GM23248 (cell line): ENCODE measurements around the gene METTL8. TPM values are rescaled to one million over a fixed set of nuclear protein-coding genes. Genes with fewer than 3 reads are reported as not detected.
A peak's percentile ranks its signal among the peaks of the same experiment; 100 is the strongest.
"Not testable (repeated sequence)": the region's sequence is repeated elsewhere in the genome, so short reads cannot be mapped to it uniquely, and the experiment has no call there.

Experiments
- DNase-seq: peaks from one replicate; pipeline ENCODE4 v3.0.0-alpha.2; 2015
- H2AFZ ChIP-seq: fragments of 200-600 bp; sonication (generic); 2 replicates; pipeline ENCODE4 v1.6.1; 2016; ENCODE audit warnings: antibody characterized with exemption
- H3F3A ChIP-seq: fragments of 200-600 bp; sonication (generic); 2 replicates; pipeline ENCODE4 v1.6.1; 2016; ENCODE audit warnings: mild to moderate bottlenecking, antibody characterized with exemption, mixed run types; ENCODE audit not compliant: insufficient read depth
- H3K27ac ChIP-seq: fragments of 200-600 bp; sonication (generic); 2 replicates; pipeline ENCODE4 v1.5.1; 2016; ENCODE audit warnings: mild to moderate bottlenecking
- H3K27me3 ChIP-seq: fragments of 200-600 bp; sonication (generic); replicated peaks from 2 replicates; pipeline ENCODE4 v1.6.1; 2016; ENCODE audit warnings: mild to moderate bottlenecking; ENCODE audit not compliant: insufficient read depth
- H3K36me3 ChIP-seq: fragments of 200-600 bp; sonication (generic); 2 replicates; pipeline ENCODE4 v1.6.1; 2016; ENCODE audit warnings: low read depth, mild to moderate bottlenecking
- H3K4me1 ChIP-seq: fragments of 200-600 bp; sonication (generic); 2 replicates; pipeline ENCODE4 v1.6.1; 2016; ENCODE audit warnings: mild to moderate bottlenecking; ENCODE audit not compliant: insufficient read depth
- H3K4me2 ChIP-seq: fragments of 200-600 bp; sonication (generic); one replicate; pipeline ENCODE4 v1.6.1; 2016; ENCODE audit warnings: mild to moderate bottlenecking; ENCODE audit not compliant: unreplicated experiment
- H3K4me3 ChIP-seq: fragments of 200-600 bp; sonication (generic); 2 replicates; pipeline ENCODE4 v1.5.1; 2016; ENCODE audit warnings: mild to moderate bottlenecking
- H3K79me2 ChIP-seq: fragments of 200-600 bp; sonication (generic); 2 replicates; pipeline ENCODE4 v1.6.1; 2016; ENCODE audit warnings: mild to moderate bottlenecking; ENCODE audit not compliant: insufficient read depth
- H3K9ac ChIP-seq: fragments of 200-600 bp; sonication (generic); 2 replicates; pipeline ENCODE4 v1.6.1; 2016; ENCODE audit warnings: mild to moderate bottlenecking
- H3K9me2 ChIP-seq: fragments of 200-600 bp; sonication (generic); 2 replicates; pipeline ENCODE4 v1.6.1; 2016; ENCODE audit warnings: mixed run types, mild to moderate bottlenecking, moderate library complexity; ENCODE audit not compliant: insufficient read depth
- H3K9me3 ChIP-seq: fragments of 200-600 bp; sonication (generic); one replicate; pipeline ENCODE4 v1.6.1; 2017; ENCODE audit warnings: low read depth
- H4K20me1 ChIP-seq: fragments of 200-600 bp; sonication (generic); 2 replicates; pipeline ENCODE4 v1.6.0; 2016; ENCODE audit not compliant: insufficient read depth
- EZH2 ChIP-seq: fragments of 200-600 bp; sonication (generic); IDR thresholded peaks from 2 replicates; pipeline ENCODE4 v1.6.1; 2018; ENCODE audit warnings: antibody characterized with exemption, mild to moderate bottlenecking; ENCODE audit not compliant: insufficient read depth, poor library complexity, severe bottlenecking
- EZH2phosphoT487 ChIP-seq: fragments of 200-600 bp; sonication (generic); IDR thresholded peaks from 2 replicates; pipeline ENCODE4 v1.6.1; 2018; ENCODE audit warnings: antibody characterized with exemption, moderate library complexity, mild to moderate bottlenecking, low read depth; ENCODE audit not compliant: insufficient read depth
- WGBS, 2 experiments: methylation state at CpG; one replicate each; pipeline ENCODE4 v1.1.6; 2015 to 2017; ENCODE audit warnings: low lambda C conversion rate in 2 of 2, low coverage in 1 of 2; ENCODE audit errors: missing lambda C conversion rate in 2 of 2; 5-methylcytosine and 5-hydroxymethylcytosine counted together
- in situ Hi-C: fragments of 300-500 bp; cut with MboI; formaldehyde crosslinking; loops from 2 replicates; pipeline ENCODE4 v1.15.0; 2020
- polyA plus RNA-seq: library from polyadenylated mRNA; unstranded; fragments of >200 nt; fragmentation: Nextera tagmentation; extraction: Ambion mirVana; gene quantifications from 2 replicates; pipeline ENCODE4 v1.2.1, GENCODE V29; 2016
- total RNA-seq: library from RNA; depleted of rRNA; stranded (reverse); fragments of >200 nt; shearing (Covaris generic); gene quantifications from 2 replicates; pipeline ENCODE4 v1.2.3, GENCODE V29; 2014

METTL8 gene
- total and polyA plus RNA-seq, 2 experiments from 2014 or later, result 27.2 to 38.5 TPM

DNA sequence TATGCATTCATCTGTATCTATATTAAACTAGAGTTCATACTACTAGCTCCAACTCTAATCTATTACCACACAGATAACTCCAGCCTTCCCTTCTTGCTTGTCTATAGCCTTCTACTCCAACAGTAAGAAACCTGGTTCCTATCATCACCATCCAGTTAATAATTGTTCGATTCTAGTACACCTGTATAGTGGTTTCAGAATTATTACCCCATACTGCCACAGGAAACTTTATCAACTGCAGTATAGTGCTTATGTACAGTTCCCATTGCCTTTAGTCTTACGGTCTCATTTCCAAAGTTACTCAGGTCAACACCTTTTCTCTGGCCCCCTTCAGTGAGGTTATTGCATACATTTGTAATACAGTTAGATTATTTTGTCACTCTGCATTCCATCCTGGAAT, 14.5 kb downstream of the METTL8 start:
- Histone ChIP-seq H3K79me2 (peaks cover 33% of the 10 kb centered on the region), H3K27me3 (no peaks in the 10 kb centered on the region), H3K9me2 (no peaks in the 10 kb centered on the region), H3K9ac (no peak overlapping the region), H3K36me3 (no peaks in the 10 kb centered on the region), H3K9me3 (no peaks in the 10 kb centered on the region), H3K4me3 (no peak overlapping the region), H4K20me1 (no peaks in the 10 kb centered on the region), H3K4me1 (peaks cover 3% of the 10 kb centered on the region; the same call in 1 of the 2 replicates), H2AFZ (no peak overlapping the region), H3K27ac (no peak overlapping the region), H3K4me2 (no peak overlapping the region), H3F3A (peaks cover 10% of the 10 kb centered on the region; the same call in 1 of the 2 replicates)
- no peak for DNase-seq
- TF ChIP-seq EZH2 (no peak), EZH2phosphoT487 (no peak)
- in situ Hi-C loops, result loop anchor here (25.0 kb wide), 1 partner anchor 257 kb away; the partner anchor contains the start of gene TLK1
- WGBS, 2 experiments, result 98 to 100% methylated on average over 2 of the region's 2 CpGs

DNA sequence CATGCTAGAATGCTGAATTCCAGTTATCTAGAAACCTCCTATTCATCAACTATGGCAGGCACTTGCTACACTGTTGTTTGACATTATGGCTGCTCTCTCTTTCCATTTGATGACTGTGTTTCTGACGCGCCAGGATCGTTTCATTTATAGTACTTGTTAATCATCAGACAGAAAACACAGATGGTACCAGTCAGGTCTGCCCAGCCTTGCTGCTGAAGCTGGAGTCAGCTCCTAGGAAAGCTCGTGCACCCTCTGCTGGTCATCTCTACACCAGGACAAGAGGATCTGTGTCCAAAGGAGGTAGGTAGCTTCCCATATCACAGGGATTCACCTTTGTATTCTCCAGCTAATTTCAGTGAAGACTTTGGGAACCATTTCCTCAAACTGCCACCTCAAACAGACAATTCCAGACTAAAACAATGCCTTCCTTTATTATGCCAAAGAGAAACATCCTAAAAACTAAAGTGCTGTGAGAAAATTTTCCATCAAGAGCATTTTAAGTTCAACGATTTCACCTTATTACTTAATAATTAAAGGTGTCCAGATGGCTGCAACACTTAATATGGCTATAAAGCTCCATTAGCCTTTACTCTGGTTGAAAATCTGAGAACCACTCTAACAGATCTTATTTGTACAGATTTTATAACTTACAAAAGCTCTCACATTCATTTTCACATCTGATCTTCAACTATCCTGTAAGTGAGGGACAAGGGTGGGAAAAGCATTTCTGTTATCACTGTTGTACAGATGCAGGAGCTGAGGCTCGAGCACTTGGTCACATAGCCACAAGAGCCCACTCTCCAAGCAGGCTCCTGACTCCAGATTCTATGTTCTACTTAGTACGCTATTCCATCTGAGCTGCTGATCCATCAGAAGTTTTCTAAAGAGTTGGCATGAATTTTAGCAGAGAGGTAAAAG, 17.5 kb downstream of the METTL8 start:
- peak overlapping the region; percentile 58 for H3K27ac ChIP-seq
- no peaks in the 10 kb centered on the region for H3K9me3 ChIP-seq
- H3K4me3 ChIP-seq, result peak overlapping the region; percentile 24; the same call in 1 of the 2 replicates
- H3F3A ChIP-seq, result peaks cover 27% of the 10 kb centered on the region
- no peaks in the 10 kb centered on the region for H3K9me2 ChIP-seq
- WGBS, 2 experiments, result 29 to 32% methylated on average over 7 of the region's 7 CpGs
- peak overlapping the region; percentile 11; the same call in 1 of the 2 replicates for H3K9ac ChIP-seq
- peak; percentile 98 for DNase-seq
- in situ Hi-C loops, result loop anchor here (25.0 kb wide), 1 partner anchor 254 kb away; the partner anchor contains the start of gene TLK1
- peaks cover 12% of the 10 kb centered on the region for H3K79me2 ChIP-seq
- H2AFZ ChIP-seq, result peak overlapping the region; percentile 46; the same call in 1 of the 2 replicates
- H3K27me3 ChIP-seq, result no peaks in the 10 kb centered on the region
- no peaks in the 10 kb centered on the region for H3K36me3 ChIP-seq
- peaks cover 23% of the 10 kb centered on the region for H3K4me1 ChIP-seq
- no peaks in the 10 kb centered on the region for H4K20me1 ChIP-seq
- TF ChIP-seq EZH2 (no peak), EZH2phosphoT487 (no peak)
- peak overlapping the region; percentile 41 for H3K4me2 ChIP-seq

DNA sequence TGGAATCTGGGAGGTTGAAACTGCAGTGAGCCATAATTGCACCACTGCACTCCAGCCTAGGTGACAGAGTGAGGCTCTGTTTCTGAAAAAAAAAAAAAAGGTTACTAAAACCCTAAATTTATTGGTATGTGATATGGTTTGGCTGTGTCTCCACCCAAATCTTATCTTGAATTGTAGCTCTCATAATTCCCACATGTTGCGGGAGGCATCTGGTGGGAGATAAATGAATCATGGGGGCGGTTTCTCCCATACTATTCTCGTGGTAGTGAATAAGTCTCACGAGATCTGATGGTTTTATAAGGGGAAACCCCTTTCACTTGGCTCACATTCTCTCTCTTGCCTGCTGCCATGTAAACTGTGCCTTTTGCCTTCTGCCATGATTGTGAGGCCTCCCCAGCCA, 19.1 kb downstream of the METTL8 start:
- not testable (repeated sequence) for H3K9me3 ChIP-seq
- in situ Hi-C loops, result loop anchor here (25.0 kb wide), 1 partner anchor 252 kb away; the partner anchor contains the start of gene TLK1
- WGBS, 2 experiments, result 85 to 100% methylated on average over 4 of the region's 4 CpGs

DNA sequence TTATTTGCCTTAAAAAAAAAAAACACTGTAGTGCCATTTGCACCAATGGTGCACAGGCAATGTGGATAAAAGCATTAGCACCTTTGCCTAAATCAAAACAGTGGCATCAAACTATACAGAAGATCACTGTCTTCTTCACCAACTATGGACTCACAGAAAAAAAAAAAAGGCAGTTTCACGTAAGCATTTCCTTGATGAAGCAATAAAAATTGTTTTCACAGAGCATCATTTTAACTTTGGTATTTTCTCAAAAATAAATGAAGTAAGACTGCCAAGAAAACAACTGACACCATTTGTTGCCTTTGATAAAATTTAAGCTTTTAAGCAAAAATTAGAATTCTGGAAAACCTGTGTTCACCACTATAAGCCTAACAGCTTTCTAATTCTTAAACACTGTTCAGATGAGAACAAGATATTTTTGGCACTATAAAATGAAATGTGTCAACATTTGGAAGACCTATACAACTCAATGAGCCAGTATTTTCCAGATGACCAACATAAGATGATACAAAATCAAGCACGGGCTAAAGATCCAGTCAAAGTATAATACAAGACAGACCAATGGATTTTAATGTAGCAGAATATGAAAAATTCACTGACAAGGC, 21.1 kb downstream of the METTL8 start:
- Histone ChIP-seq H3K9me3 (no peaks in the 10 kb centered on the region), H3K4me3 (no peak overlapping the region), H4K20me1 (no peaks in the 10 kb centered on the region), H3F3A (peaks cover 30% of the 10 kb centered on the region), H3K27ac (peak overlapping the region; percentile 62), H3K27me3 (no peaks in the 10 kb centered on the region), H3K9ac (0 out of 2 replicates have a peak overlapping the region, but pooled peaks have one; percentile 27), H2AFZ (0 out of 2 replicates have a peak overlapping the region, but pooled peaks have one; percentile 0), H3K4me1 (peaks cover 41% of the 10 kb centered on the region), H3K9me2 (no peaks in the 10 kb centered on the region), H3K4me2 (peak overlapping the region; percentile 42), H3K36me3 (no peaks in the 10 kb centered on the region), H3K79me2 (peaks cover 34% of the 10 kb centered on the region)
- in situ Hi-C loops, result loop anchor here (25.0 kb wide), 1 partner anchor 250 kb away; the partner anchor contains the start of gene TLK1
- 13 to 14% methylated on average over 2 of the region's 2 CpGs for WGBS, 2 experiments
- DNase-seq, result peak; percentile 60
- TF ChIP-seq EZH2phosphoT487 (no peak), EZH2 (no peak)

More for the DNA sequence above, 19.1 kb downstream of the METTL8 start:
- H3K27me3 ChIP-seq, DNase-seq, H3K27ac ChIP-seq, H3K9ac ChIP-seq, H2AFZ ChIP-seq, H3K4me3 ChIP-seq, H3K9me2 ChIP-seq, H3K4me2 ChIP-seq, H3K36me3 ChIP-seq, H4K20me1 ChIP-seq: not testable (repeated sequence)
- H3K4me1 ChIP-seq, result peaks cover 39% of the 10 kb centered on the region
- peaks cover 16% of the 10 kb centered on the region for H3K79me2 ChIP-seq
- H3F3A ChIP-seq, result peaks cover 30% of the 10 kb centered on the region
